HS-27A (cell line): ENCODE measurements around the gene ADGRG3.

Source experiments
- DNase-seq: peaks from one replicate; pipeline ENCODE4 v3.0.0-alpha.2; 2012; ENCODE audit warnings: low read depth, missing footprints

ADGRG3 gene, protein sequence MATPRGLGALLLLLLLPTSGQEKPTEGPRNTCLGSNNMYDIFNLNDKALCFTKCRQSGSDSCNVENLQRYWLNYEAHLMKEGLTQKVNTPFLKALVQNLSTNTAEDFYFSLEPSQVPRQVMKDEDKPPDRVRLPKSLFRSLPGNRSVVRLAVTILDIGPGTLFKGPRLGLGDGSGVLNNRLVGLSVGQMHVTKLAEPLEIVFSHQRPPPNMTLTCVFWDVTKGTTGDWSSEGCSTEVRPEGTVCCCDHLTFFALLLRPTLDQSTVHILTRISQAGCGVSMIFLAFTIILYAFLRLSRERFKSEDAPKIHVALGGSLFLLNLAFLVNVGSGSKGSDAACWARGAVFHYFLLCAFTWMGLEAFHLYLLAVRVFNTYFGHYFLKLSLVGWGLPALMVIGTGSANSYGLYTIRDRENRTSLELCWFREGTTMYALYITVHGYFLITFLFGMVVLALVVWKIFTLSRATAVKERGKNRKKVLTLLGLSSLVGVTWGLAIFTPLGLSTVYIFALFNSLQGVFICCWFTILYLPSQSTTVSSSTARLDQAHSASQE

DNA sequence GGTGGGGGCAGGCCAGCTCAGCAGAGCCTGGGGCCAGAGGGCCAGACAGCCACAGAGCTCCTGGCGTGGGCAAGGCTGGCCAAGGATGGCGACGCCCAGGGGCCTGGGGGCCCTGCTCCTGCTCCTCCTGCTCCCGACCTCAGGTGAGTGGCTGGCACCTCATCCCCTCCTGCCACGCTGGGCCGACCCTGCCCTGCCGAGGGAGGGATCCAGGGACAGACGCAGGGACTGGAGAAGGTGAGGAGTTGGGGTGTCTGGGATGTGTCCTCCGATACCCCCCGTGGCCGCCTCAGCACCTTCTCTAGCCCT lies at the start of gene ADGRG3:
Gene ADGRG3, plus strand, starts transcription at position 44 of the 309 bp plus-strand sequence. Its CDS starts 42 bp downstream, at position 86.
- DNase-seq = no peak

DNA sequence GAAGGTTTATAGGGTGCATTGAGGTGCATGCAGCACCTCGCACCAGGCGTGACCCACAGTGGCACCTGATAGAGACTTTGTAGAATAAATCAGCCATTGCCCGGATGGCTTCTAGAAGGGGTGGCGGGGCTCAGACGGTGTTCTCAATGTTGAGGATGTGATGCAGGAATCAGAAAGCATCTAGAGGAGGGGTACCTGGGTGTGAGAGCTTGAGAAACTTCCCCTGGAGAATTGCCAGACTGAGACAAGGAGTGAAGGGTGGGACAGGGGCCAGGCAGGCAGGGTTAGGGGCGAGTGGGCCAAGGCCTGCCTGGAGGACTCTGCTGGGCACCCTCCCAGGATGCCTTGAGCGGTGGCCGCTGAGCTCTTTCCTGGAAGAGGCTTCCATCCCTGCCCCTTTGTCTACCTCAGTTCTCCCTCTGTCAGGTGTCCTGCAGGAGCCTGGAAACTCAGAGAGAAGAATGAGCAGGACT lies 48.9 kb upstream of the ADGRG3 start:
- no peak for DNase-seq

DNA sequence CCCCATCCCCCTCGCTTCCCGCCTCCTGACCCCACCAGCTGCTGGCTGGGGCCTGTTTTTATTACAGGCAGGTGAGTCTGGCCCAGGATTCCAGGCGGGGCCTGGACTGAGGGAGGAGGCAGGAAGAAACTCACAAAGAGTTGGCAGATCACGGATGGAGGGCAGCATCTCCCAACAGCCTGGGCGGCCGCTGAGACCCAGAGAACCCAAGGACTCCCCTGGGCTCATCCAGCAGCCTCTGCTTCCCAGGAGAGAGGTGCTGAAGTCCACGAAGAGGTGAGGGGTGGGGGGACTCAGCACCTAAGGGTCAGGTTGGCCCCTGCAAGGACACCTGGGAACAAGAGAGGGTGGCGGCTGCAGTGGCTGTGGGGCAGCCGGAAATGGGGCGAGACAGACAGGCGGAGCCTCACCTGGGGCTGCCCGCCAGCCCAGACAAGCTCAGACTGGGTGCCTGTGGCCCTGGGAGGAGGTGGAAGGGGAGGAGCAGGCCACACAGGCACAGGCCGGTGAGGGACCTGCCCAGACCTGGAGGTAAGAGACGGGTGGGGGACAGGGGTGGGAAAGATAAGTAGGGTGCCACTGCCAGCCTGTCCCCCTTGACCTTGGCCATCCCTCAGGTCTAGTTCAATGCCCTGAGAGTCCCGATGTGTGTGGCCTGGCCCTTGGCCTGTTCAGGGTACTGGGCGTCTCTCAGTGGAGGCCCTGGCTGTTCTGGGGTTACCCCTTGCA lies 48.3 kb upstream of the ADGRG3 start:
- no peak for DNase-seq

DNA sequence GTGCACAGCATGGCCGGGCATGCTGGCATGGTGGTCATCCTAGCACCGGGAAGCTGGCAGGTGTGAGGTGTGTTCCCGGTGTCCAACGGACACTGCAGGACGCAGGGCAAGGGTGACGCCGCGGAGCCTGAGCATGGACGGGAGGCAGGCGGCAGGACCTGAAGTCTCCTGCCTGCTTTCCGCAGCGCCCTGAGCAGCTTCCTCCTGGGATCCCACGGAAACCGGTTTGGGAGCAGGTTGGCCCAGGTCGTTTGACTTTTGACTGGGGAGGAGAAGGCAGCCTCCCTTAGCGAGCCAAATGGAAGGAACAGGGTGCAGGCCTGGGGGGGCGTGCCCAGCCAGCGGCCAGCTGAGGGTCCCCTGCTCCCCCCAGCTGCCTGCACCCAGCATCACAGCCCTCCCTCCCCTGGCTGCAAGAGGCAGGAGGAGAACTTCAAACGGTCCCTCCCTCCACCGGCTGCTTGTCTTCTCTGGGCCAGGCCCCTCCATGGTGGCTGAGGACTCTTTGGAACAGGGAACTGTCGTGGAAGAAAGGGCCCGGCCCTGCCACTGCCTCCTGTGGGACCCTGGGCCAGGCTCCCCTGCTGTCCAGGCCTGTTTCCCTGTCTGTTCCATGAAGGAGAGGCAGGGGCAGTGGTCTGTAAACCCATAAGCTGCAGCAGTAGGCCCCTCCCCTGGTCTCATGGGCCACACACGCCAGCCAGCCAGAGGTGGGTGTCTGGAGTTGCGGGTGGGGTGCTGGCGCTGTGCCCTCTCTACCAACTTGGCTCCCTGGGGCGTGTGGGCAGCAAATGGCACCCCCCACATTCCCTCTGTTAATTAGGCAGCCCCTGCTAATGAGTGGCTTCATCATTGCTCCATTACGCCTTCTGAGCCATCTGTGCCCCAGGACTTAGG lies 47.5 kb upstream of the ADGRG3 start:
- no peak for DNase-seq

DNA sequence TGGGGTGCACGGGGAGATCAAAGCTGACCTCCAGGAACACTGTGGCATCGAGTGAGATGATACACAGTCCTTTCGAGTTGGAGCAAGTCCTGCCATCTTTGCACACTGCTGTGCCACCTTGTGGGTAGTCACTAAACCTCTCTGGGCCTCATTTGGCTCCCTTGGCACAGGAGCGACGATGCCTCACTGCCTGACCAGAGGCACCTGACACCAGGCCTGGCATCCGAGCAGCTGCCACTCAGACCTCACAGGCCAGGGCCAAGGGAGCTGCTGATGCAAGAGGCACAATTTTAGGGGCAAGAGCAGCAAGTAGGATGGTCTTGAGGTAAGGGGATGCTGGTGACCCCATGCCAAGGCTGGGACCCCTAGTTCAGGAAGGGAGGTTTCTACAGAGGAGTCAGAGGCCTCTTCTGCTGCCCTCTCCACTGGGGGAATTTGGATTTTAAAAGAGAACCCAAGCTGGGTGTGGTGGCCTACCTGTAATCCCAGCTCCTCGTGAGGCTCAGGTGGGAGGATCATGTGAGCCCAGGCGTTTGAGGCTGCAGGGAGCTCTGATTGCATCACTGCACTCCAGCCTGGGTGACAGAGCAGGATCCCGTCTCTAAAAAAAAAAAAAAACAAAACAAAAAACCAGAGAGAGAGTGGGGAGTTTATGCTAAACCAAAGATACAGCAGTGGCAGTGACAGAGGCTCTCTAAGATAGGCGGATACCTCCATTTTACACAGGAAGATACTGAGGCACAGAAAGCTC lies 46.4 kb upstream of the ADGRG3 start:
- no peak for DNase-seq

DNA sequence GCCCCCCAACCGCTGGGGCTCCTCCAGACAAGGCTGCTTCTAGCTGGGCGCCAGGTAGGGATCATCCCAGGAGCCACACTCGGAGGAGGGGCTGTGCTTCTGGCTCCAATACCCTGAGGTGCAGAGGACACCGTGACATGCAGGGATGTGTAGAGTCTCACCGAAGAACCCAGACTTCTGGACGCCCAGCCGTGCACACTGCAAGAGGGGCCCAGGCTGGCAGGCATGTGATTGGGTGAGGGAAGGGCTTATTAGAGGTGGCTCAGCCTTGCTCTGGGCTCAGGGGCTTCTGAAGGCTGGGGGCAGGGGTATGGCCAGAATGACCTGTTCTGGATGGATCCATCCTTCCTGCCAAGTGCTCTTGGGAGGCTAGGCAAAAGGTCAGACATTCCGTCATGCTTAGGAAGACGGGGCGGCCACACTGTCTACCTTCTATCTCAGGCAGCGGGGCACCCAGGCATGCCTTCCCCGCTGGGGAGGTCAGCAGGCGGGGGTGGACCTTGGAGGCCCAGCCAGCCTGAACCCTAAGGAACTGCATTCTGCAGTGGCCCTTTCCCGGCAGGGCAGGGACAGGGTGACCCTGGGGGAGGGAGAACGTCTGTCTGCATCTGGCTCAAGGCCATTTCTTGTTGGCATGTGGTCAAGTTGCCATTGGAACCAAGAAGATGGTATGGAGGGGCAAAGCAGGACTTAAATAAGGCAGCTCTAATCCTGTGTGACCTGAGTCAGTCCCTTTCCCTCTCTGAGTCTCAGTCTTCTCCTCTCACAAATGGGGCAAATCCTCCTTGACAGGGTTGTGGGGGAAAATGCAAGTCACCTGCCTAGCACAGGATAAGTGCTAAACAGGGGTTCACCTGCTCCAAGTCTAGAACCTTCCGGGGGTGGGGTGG lies 45.5 kb upstream of the ADGRG3 start:
- DNase-seq = no peak

DNA sequence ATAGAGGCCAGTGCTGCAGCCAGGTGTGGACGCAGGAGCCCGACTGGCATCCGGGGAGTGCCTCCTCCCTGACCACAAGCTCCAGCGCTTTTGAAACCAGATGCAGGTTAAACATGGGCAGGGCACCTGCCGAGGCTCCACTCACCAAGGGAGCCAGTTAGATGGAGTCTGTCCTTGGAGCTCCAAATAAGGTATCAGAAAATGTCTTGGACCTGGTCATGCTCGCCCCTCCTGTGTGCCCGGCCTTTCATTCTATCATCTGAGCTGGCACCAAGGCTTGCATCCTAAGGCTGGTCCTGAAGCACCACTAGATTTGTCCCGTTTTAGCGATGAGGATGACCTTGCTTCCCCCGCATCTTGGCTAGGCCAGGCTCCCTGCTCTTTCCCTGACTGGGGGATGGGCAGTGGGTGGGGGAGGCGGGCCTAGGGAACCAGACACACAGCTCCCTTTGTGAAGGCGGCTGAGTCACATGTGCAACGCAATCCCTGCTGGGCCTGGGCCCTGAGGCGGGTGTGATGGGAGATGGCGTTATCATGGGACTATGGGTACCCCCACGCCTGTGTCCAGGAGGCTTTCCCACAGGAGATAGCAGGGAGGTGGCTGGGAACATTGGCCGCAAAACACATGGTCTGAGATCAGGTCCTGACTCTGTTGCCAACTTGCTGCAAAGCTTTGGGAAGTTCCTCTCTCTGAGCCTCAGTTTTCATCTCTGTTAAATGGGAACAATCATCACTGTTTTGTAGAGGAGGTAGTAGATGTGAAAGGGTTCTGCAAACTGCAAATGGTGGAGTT lies 44.7 kb upstream of the ADGRG3 start:
- no peak for DNase-seq

DNA sequence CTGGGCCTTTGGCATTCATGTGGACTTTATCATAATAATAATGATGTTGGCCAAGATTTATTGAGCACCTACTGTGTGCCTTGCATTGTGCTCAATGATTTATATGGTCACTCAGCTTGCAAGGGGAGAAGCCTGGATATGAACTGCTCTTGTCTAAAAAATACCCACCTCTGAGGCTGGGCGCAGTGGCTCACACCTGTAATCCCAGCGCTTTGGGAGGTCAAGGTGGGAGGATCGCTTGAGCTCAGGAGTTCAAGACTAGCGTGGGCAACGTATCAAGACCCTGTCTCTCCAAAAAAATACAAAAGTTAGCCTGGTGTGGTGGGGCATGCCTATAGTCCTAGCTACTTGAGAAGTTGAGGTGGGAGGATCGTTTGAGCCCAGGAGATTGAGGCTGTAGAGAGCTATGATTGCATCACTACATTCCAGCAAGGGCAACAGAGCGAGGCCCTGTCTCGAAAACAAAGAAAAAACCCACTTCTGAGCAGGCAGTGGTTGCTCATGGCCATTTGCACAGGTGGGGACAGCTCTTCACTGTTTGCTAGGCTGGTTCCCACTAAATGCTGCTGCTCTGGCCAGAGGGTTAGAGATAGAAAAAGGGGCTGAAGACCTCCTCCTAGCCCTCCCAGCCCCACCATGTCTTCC lies 43.9 kb upstream of the ADGRG3 start:
- DNase-seq = no peak

DNA sequence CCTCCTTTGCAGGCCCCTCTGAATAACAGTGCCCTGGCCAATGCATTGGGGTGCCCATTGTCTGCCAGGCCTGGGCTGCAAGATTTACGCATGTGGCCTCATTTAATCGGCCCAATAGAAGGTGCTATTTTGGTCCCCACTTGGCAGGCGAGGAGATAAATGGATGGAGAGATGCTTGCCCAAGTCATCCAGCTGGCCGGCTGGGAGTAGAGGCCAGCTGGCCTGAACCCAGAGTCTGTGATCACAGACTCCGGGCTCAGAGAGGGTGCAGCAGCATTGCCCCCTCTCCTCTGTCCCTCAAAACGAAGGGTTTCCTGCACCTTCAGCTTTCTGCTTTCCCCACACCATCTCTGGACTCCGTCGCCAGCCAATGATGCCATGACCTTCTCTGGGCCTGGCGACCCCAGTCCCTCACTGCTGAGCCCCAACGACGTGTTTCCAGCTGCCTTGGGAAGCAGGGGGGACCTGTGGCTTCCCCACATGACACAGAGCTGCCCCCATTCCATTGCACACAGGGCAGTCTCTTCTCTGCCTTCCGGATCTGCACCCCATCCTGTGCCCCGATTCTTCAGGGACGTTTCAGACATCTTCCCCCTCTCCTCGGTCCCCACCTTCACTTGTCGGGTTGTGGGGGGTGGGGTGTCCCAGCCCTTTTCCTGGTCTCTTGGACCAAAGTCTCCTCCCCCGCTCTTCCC lies 43.2 kb upstream of the ADGRG3 start:
- DNase-seq = no peak

DNA sequence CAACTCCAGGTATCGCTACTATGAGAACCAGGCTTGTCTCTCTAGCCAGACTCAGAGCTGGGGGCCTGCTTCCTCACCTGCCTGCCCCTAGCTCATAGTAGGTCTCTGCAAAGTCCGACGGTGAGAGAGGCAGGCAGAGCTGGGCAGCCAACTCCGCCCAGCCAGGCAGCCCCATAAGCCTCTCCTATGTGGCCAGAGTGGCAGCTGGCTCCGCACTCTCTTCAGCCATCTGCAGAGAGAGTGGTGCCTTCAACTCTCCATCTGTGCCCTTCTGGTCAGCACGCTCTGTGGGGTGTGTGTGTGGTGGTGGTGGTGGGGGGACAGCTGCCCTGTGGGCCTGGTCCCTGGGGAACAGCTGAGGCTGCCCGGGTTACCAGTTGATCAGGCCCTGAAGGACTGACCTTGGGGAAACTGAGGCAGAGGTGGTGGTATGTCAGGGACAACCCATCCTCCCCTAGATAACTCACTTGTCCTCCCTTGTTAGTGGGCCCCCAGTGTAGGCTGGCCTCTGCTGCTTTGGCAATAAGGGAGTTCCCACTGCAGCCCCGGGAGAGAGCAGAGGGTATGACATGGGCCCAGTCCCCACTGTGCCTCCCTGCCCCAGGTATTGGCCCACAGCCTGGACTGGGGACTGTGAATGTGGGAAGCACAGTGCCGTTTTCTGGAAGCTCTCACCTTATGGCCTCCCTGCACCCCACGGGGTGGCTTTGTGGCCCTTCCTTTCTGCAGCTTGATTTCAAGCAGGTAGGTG lies 41.5 kb upstream of the ADGRG3 start:
- no peak for DNase-seq

DNA sequence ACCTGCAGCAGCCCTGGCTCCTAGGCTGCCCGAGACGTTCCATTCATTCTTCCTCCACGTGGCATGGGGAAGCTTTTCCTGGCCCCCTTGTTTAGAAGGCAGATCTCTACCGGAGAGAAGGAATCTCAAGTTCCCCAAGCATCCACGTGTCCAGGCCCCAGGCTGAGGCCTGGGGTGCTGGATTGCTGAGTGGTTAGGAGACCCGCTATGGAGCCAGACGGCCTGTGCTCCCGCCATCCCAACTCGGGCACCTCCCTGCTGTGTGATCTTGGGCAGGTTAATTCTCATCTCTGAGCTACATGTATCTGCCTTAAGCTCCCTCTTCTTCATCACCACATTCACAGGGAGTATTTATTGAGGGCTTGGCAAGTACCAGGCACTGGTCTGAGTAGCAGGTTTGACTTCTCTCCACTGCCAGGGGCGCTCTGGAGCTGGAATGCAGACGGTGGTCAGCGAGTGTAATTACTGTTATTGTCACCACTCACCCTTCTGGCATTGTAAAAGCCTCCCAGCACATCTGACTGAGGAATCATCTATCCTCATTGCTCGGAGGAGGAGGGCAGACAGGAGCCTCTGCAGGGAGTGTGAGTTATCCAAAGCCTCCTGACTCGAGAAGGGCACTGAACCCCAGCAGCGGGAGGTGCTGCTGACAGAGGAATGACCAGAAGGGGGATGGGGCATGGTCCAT lies 40.8 kb upstream of the ADGRG3 start:
- peak; percentile 41 for DNase-seq

DNA sequence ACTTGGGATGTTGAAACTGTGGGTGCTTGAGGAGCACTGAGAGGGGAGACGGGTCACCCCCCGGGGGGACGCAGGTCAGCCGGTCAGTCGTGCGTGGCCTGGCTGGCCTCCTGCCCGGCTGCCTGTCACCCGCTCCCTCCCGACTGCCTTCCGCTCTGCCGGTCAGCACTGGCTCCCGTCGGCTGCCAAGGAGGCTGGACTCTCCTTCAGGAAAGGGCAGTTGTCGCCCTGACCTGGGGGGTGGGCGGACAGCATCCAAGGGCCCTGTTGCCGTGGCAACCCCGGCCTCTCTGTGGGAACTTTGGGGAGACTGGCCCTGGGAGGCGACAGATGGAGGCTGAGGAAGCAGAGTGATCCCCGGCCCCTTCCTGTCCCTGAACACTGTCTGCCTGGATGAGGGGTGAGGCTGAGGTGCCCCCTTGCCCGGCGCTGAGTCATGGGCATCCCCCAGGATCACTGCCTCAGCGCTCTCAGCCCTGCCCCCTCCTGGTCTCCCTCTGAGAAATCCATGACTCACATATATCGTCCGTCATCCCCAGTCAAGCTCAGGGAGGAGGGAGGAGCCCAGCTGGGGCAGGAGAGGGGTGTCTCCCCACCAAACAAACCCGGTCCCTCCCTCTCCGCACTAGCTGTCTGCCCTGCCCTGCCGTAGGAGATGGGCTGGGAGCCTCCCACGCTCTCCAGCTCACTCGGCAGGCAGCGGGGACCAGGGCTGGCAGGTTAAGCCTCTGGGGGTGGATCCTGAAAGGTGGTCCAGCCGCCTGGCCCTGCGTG lies 39.9 kb upstream of the ADGRG3 start, which contains the start of gene ADGRG1:
Gene ADGRG1, plus strand, starts transcription at position 623 of the 774 bp plus-strand sequence. CDS start 21,658 bp downstream, outside the sequence.
- peak; percentile 86 for DNase-seq

DNA sequence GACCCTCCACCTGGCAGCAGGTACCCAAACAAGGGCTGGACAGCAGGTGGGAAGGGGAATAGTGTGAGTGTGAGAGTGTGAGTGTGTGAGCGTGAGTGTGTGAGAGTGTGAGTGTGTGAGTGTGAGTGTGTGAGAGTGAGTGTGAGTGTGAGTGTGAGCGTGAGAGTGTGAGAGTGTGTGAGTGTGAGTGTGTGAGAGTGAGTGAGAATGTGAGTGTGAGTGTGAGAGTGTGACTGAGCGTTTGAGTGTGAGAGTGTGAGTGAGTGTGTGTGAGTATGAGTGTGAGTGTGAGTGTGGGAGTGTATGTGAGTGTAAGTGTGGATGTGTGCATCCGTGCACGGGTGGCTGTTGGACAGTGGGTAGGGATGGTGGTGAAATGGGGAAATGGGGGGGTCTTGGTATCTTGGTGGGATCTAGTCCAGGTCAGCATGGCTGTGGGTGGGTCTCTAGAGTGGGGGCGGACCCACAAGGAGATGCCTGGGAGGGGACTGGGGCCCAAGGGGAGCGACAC lies 39.3 kb upstream of the ADGRG3 start:
- no peak for DNase-seq

DNA sequence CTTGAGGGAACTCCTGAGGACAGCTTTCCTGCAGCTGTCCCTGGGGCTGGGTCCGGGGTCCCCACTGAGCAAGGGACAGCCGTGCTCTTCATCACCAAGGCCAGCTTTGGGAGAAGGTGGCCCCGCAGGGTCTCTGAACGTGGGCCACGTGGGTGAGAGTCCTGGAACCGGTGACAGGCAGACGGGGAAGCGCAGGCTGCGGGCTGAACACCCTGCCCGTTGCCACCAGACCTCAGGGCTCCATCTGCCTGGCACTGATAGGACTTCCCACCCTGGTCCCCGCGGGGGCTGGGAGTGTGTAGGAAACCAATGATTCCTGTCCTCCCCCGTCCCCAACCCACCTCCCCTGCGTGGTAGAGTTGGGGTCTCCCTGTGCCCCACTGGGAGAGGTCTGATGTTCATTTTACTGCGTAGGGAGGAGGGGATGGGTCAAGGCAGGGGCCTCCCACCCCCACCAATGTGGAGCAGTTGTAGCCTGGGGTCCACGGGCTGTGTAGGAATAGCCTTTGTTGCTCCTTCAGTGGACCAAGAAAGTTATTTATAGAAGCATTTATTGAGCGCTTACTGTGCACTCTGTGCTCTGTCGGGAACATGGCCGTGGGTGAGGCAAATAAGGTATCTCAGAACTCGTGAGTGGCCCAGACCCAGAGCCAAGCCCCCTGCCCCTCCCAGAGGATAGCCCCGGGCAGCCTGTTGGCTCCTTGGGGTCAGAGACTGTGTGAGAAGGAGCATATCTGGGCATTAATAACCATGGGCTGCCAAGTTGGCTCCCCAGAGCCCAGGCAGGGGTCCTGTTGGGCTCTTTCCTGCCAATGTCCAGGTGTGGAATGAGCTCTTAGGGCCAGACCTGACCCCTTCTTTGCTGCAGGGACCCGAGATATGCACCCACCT lies 38.3 kb upstream of the ADGRG3 start:
- DNase-seq = no peak

DNA sequence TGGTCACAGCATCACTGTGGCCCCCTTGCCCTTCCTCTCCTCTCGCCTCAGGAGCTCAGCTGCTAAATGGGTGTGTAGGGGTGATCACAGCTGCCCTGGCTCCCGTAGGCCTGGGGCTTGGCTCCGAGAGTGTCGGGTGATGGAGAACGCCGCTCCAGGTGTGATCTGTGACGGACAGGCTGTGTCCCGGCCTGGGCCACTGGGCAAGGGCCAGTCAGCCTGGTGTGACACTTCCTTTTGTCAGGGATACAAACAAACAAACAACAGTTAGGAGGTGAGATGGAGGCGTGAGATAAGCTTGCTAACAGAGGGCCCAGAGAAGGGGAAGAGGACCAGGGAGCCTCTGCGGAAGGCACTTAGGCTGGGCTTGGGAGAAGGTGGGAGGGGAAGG lies 37.7 kb upstream of the ADGRG3 start:
- DNase-seq = no peak
